GM15510 (cell line): ENCODE data around the gene MICAL2.

Experiments used
- POLR2A ChIP-seq: IDR thresholded peaks from 3 replicates; pipeline ENCODE4 v1.6.1; 2011; ENCODE audit warnings: borderline replicate concordance; ENCODE audit not compliant: insufficient read length; ENCODE audit errors: extremely low read depth

MICAL2 gene

GRCh38 chr11:12074529-12075195 lies 35.7 kb upstream of the MICAL2 start:
- TF ChIP-seq POLR2A: no peak

GRCh38 chr11:12075291-12075690 lies 35.1 kb upstream of the MICAL2 start:
- TF ChIP-seq POLR2A: no peak

GRCh38 chr11:12075822-12076821 lies 34.3 kb upstream of the MICAL2 start:
- TF ChIP-seq POLR2A: no peak

GRCh38 chr11:12076840-12077534 lies 33.4 kb upstream of the MICAL2 start:
- TF ChIP-seq POLR2A: no peak

- TF ChIP-seq POLR2A: no peak
Observed at GRCh38 chr11:12077535-12078280, 32.7 kb upstream of the MICAL2 start.

- no peak for TF ChIP-seq POLR2A
Observed at GRCh38 chr11:12079726-12080556, 30.4 kb upstream of the MICAL2 start.

GRCh38 chr11:12083380-12083779 lies 27.0 kb upstream of the MICAL2 start:
- no peak for TF ChIP-seq POLR2A

- TF ChIP-seq POLR2A: no peak
Observed at GRCh38 chr11:12084256-12084655, 26.1 kb upstream of the MICAL2 start.

- TF ChIP-seq POLR2A: no peak
Observed at GRCh38 chr11:12085371-12086251, 24.8 kb upstream of the MICAL2 start.

GRCh38 chr11:12086271-12087074 lies 23.9 kb upstream of the MICAL2 start:
- TF ChIP-seq POLR2A: no peak

GRCh38 chr11:12087075-12088004 lies 23.1 kb upstream of the MICAL2 start:
- TF ChIP-seq POLR2A: no peak
